GM23338 (cell line): ENCODE data around the gene AVPR1A. TPM values are rescaled to one million over a fixed set of nuclear protein-coding genes. Genes with fewer than 3 reads are reported as not detected.
"Not testable (repeated sequence)": the region's sequence is repeated elsewhere in the genome, so short reads cannot be mapped to it uniquely, and the experiment has no call there.

Experiments
- ATAC-seq: fragments of 200-7000 bp; cut with Tn5 transposase; 3 replicates; pipeline ENCODE4 v1.9.1; 2020
- DNase-seq: peaks from one replicate; pipeline ENCODE4 v3.0.0-alpha.2; 2015; ENCODE audit warnings: low spot score
- H2AFZ ChIP-seq: fragments of 200-600 bp; sonication (generic); 2 replicates; pipeline ENCODE4 v1.8.0; 2016; ENCODE audit warnings: antibody characterized with exemption, mild to moderate bottlenecking, moderate library complexity
- H3F3A ChIP-seq: fragments of 200-600 bp; sonication (generic); replicated peaks from 2 replicates; pipeline ENCODE4 v1.8.0; 2017; ENCODE audit warnings: antibody characterized with exemption, mixed run types, low read depth
- H3K27ac ChIP-seq: fragments of 200-600 bp; sonication (generic); 2 replicates; pipeline ENCODE4 v1.6.1; 2016; ENCODE audit warnings: low read depth
- H3K27me3 ChIP-seq: fragments of 200-600 bp; sonication (generic); 2 replicates; pipeline ENCODE4 v1.8.0; 2016; ENCODE audit warnings: mild to moderate bottlenecking, mixed run types, moderate library complexity; ENCODE audit not compliant: insufficient read depth
- H3K36me3 ChIP-seq: fragments of 200-600 bp; sonication (generic); 2 replicates; pipeline ENCODE4 v1.8.0; 2016; ENCODE audit warnings: mild to moderate bottlenecking; ENCODE audit not compliant: insufficient read depth
- H3K4me1 ChIP-seq: fragments of 200-600 bp; sonication (generic); 2 replicates; pipeline ENCODE4 v1.8.0; 2016; ENCODE audit warnings: mild to moderate bottlenecking, moderate library complexity; ENCODE audit not compliant: insufficient read depth
- H3K4me2 ChIP-seq: fragments of 200-600 bp; sonication (generic); 2 replicates; pipeline ENCODE4 v1.7.1; 2017; ENCODE audit warnings: mixed run types
- H3K4me3 ChIP-seq: fragments of 200-600 bp; sonication (generic); 2 replicates; pipeline ENCODE4 v1.6.1; 2016; ENCODE audit warnings: mixed run types
- H3K79me2 ChIP-seq: fragments of 200-600 bp; sonication (generic); replicated peaks from 2 replicates; pipeline ENCODE4 v1.8.0; 2017; ENCODE audit warnings: mild to moderate bottlenecking; ENCODE audit not compliant: insufficient read depth
- H3K9me2 ChIP-seq: fragments of 200-600 bp; sonication (generic); 2 replicates; pipeline ENCODE4 v1.8.0; 2017; ENCODE audit not compliant: insufficient read depth
- H4K20me1 ChIP-seq: fragments of 200-600 bp; sonication (generic); replicated peaks from 2 replicates; pipeline ENCODE4 v1.8.0; 2017; ENCODE audit warnings: mild to moderate bottlenecking; ENCODE audit not compliant: insufficient read depth
- H3K27ac Mint-ChIP-seq: 2 replicates; pipeline ENCODE4 v1.8.0; 2020; ENCODE audit warnings: inconsistent platforms, mild to moderate bottlenecking, moderate library complexity, mixed read lengths
- H3K27me3 Mint-ChIP-seq: 3 replicates; pipeline ENCODE4 v1.8.0; 2022; ENCODE audit warnings: low read depth, mild to moderate bottlenecking, moderate library complexity, mixed read lengths, inconsistent platforms; ENCODE audit not compliant: insufficient read depth, poor library complexity
- H3K36me3 Mint-ChIP-seq: 3 replicates; pipeline ENCODE4 v1.8.0; 2021; ENCODE audit warnings: low read depth, mild to moderate bottlenecking, inconsistent platforms, moderate library complexity, mixed read lengths
- H3K4me1 Mint-ChIP-seq: 3 replicates; pipeline ENCODE4 v1.8.0; 2020; ENCODE audit warnings: mild to moderate bottlenecking, inconsistent platforms, mixed read lengths
- H3K4me3 Mint-ChIP-seq: 3 replicates; pipeline ENCODE4 v1.8.0; 2021; ENCODE audit warnings: moderate library complexity, mild to moderate bottlenecking, inconsistent platforms, mixed read lengths
- H3K9me3 Mint-ChIP-seq: 3 replicates; pipeline ENCODE4 v1.8.0; 2020; ENCODE audit warnings: moderate library complexity, mild to moderate bottlenecking, inconsistent platforms, mixed read lengths
- CREB1 ChIP-seq: fragments of 250-450 bp; sonication (Bioruptor Pico); IDR thresholded peaks from 2 replicates; pipeline ENCODE4 v1.5.0; 2020; ENCODE audit warnings: low read depth, mild to moderate bottlenecking, moderate library complexity
- CTCF ChIP-seq, 2 experiments: fragments of 200-600 bp in 1 of 2; sonication (generic) in 1 of 2; conservative IDR thresholded peaks; 2 replicates each; pipeline versions ENCODE4 v1.5.1 to v1.6.1; 2016 to 2017; ENCODE audit warnings: antibody characterized with exemption in 2 of 2, low read depth in 2 of 2, mild to moderate bottlenecking in 2 of 2, moderate library complexity in 1 of 2
- ETS1 ChIP-seq: IDR thresholded peaks from 2 replicates; pipeline ENCODE4 v1.6.1; 2016; ENCODE audit warnings: antibody characterized with exemption
- EZH2phosphoT487 ChIP-seq: fragments of 200-600 bp; sonication (generic); IDR thresholded peaks from one replicate; pipeline ENCODE4 v1.8.1; 2018; ENCODE audit warnings: antibody characterized with exemption; ENCODE audit not compliant: unreplicated experiment
- JUNB ChIP-seq: IDR thresholded peaks from one replicate; pipeline ENCODE4 v1.6.1; 2016; ENCODE audit warnings: antibody characterized with exemption; ENCODE audit not compliant: unreplicated experiment
- POLR2AphosphoS5 ChIP-seq: IDR thresholded peaks from 2 replicates; pipeline ENCODE4 v1.6.1; 2016; ENCODE audit warnings: antibody characterized with exemption, low read depth
- REST ChIP-seq: IDR thresholded peaks from one replicate; pipeline ENCODE4 v1.6.1; 2018; ENCODE audit warnings: antibody characterized with exemption; ENCODE audit not compliant: unreplicated experiment
- ZNF331 ChIP-seq: fragments of 250-450 bp; sonication (Bioruptor Pico); IDR thresholded peaks from 2 replicates; pipeline ENCODE4 v1.5.0; 2020; ENCODE audit warnings: low read depth, mild to moderate bottlenecking, moderate library complexity
- ZNF462 ChIP-seq: fragments of 250-450 bp; sonication (Bioruptor Pico); IDR thresholded peaks from 2 replicates; pipeline ENCODE4 v1.5.0; 2020; ENCODE audit warnings: mild to moderate bottlenecking, moderate library complexity
- polyA plus RNA-seq: library from polyadenylated mRNA; unstranded; fragments of >200 nt; fragmentation: Nextera tagmentation; extraction: Ambion mirVana; gene quantifications from 2 replicates; pipeline ENCODE4 v1.2.1, GENCODE V29; 2016
- total RNA-seq: library from RNA; depleted of rRNA; stranded (reverse); fragments of >200 nt; shearing (Covaris generic); gene quantifications from 2 replicates; pipeline ENCODE4 v1.2.3, GENCODE V29; 2014

The AVPR1A gene
- total and polyA plus RNA-seq, 2 experiments from 2014 or later = 0.24 TPM; not detected in 1

GRCh38 chr12:63167741-63168140 is 16.7 kb upstream of the AVPR1A start:
- H3K27ac Mint-ChIP-seq, H3K4me1 Mint-ChIP-seq: not testable (repeated sequence)

GRCh38 chr12:63164911-63165310 is 13.9 kb upstream of the AVPR1A start:
- no peaks in the 10 kb centered on the region for H3K36me3 ChIP-seq
- Mint-ChIP-seq H3K4me3 (no peak overlapping the region), H3K27ac (no peak overlapping the region), H3K36me3 (no peaks in the 10 kb centered on the region; the same call in 2 of the 3 replicates), H3K4me1 (peaks cover 2% of the 10 kb centered on the region; the same call in 1 of the 3 replicates), H3K9me3 (no peaks in the 10 kb centered on the region), H3K27me3 (peaks cover 2% of the 10 kb centered on the region)
- no peak overlapping the region for H2AFZ ChIP-seq
- no peak overlapping the region for H3K27ac ChIP-seq
- 0 out of 2 replicates have a peak, but pooled peaks cover 3% of the 10 kb centered on the region for H3K9me2 ChIP-seq
- H3K27me3 ChIP-seq = no peaks in the 10 kb centered on the region
- DNase-seq = no peak
- H3K4me2 ChIP-seq = no peak overlapping the region
- H3F3A ChIP-seq = no peaks in the 10 kb centered on the region
- TF ChIP-seq EZH2phosphoT487 (no peak), JUNB (no peak), REST (no peak), ZNF462 (CRISPR knock-in tag) (no peak), ETS1 (no peak), ZNF331 (CRISPR knock-in tag) (no peak), CTCF (conservative IDR thresholded peaks at IDR 0.05; ENCODE audit: low read depth in 2 of 2) (no peak), CREB1 (no peak), POLR2AphosphoS5 (no peak)
- no peaks in the 10 kb centered on the region for H4K20me1 ChIP-seq
- no peaks in the 10 kb centered on the region for H3K79me2 ChIP-seq
- ATAC-seq = no peak
- no peaks in the 10 kb centered on the region for H3K4me1 ChIP-seq
- H3K4me3 ChIP-seq = no peak overlapping the region

More at GRCh38 chr12:63167741-63168140, 16.7 kb upstream of the AVPR1A start:
- not testable (repeated sequence) for H3K4me1 ChIP-seq, H3K27ac ChIP-seq, H4K20me1 ChIP-seq, DNase-seq, ATAC-seq, H3K27me3 ChIP-seq, H3K27me3 Mint-ChIP-seq, H3K79me2 ChIP-seq, H3K4me3 Mint-ChIP-seq, H3K9me2 ChIP-seq, H3F3A ChIP-seq, H2AFZ ChIP-seq, H3K9me3 Mint-ChIP-seq, H3K4me3 ChIP-seq, H3K36me3 ChIP-seq, H3K4me2 ChIP-seq, H3K36me3 Mint-ChIP-seq
